Epidermal melanocyte (primary cell): Measurements from ENCODE around the gene ESRRB.

Experiments
- DNase-seq: peaks from one replicate; pipeline ENCODE4 v3.0.0; 2011; ENCODE audit warnings: low spot score; ENCODE audit not compliant: insufficient read length

The ESRRB gene

GRCh38 chr14:76352639-76353281 lies 23.2 kb upstream of the ESRRB start:
- no peak for DNase-seq

- no peak for DNase-seq
These were observed 21.6 kb upstream of the ESRRB start for GRCh38 chr14:76354310-76354709.

GRCh38 chr14:76355771-76356170 lies 20.2 kb upstream of the ESRRB start:
- no peak for DNase-seq

GRCh38 chr14:76371066-76371465 lies 4.9 kb upstream of the ESRRB start:
- DNase-seq: no peak

GRCh38 chr14:76373456-76373855 lies 2.5 kb upstream of the ESRRB start:
- DNase-seq: no peak

GRCh38 chr14:76375484-76375883 lies 453 bp upstream of the ESRRB start:
- DNase-seq: no peak

- no peak for DNase-seq
These were observed 506 bp downstream of the ESRRB start for GRCh38 chr14:76376409-76376877.

- DNase-seq: no peak
These were observed 1.2 kb downstream of the ESRRB start for GRCh38 chr14:76376878-76377734.

- no peak for DNase-seq
These were observed 1.8 kb downstream of the ESRRB start for GRCh38 chr14:76377735-76378074.

GRCh38 chr14:76380991-76381390 lies 5.1 kb downstream of the ESRRB start:
- DNase-seq: no peak

GRCh38 chr14:76381817-76382494 lies 6.0 kb downstream of the ESRRB start:
- no peak for DNase-seq

GRCh38 chr14:76382495-76382832 lies 6.5 kb downstream of the ESRRB start:
- no peak for DNase-seq

GRCh38 chr14:76385435-76385834 lies 9.5 kb downstream of the ESRRB start:
- no peak for DNase-seq

GRCh38 chr14:76386944-76387782 lies 11.2 kb downstream of the ESRRB start:
- DNase-seq: peak; percentile 83

- no peak for DNase-seq
These were observed 13.9 kb downstream of the ESRRB start for GRCh38 chr14:76389841-76390240.

- no peak for DNase-seq
These were observed 14.7 kb downstream of the ESRRB start for GRCh38 chr14:76390621-76391020.

GRCh38 chr14:76391981-76392690 lies 16.2 kb downstream of the ESRRB start:
- no peak for DNase-seq

GRCh38 chr14:76394569-76394968 lies 18.6 kb downstream of the ESRRB start:
- DNase-seq: no peak

GRCh38 chr14:76395161-76395560 lies 19.2 kb downstream of the ESRRB start:
- no peak for DNase-seq

- DNase-seq: no peak
These were observed 20.8 kb downstream of the ESRRB start for GRCh38 chr14:76396714-76397187.

- DNase-seq: no peak
These were observed 29.7 kb downstream of the ESRRB start for GRCh38 chr14:76405627-76406026.
